NK-92 (cell line): ENCODE data around the gene ACACA.

ENCODE experiments used
- DNase-seq: peaks from one replicate; lab custom pipeline; 2025; ENCODE audit not compliant: unreplicated experiment; lab: John Stamatoyannopoulos, UW

ACACA gene

GRCh38 chr17:37399265-37399803, 7.3 kb downstream of the ACACA start:
- no peak for DNase-seq

GRCh38 chr17:37393352-37393751, 13.3 kb downstream of the ACACA start:
- no peak for DNase-seq

GRCh38 chr17:37392024-37392590, 14.5 kb downstream of the ACACA start:
- no peak for DNase-seq

- no peak for DNase-seq
Measured at GRCh38 chr17:37391146-37391545, 15.5 kb downstream of the ACACA start.

GRCh38 chr17:37389160-37389559, 17.5 kb downstream of the ACACA start:
- DNase-seq: no peak

GRCh38 chr17:37388266-37388665, 18.4 kb downstream of the ACACA start:
- DNase-seq: no peak

GRCh38 chr17:37386462-37386861, 20.2 kb downstream of the ACACA start:
- DNase-seq: no peak

GRCh38 chr17:37385474-37385990, 21.1 kb downstream of the ACACA start:
- DNase-seq: no peak

GRCh38 chr17:37384560-37385149, 22.0 kb downstream of the ACACA start:
- no peak for DNase-seq

GRCh38 chr17:37382056-37382455, 24.6 kb downstream of the ACACA start:
- no peak for DNase-seq

- no peak for DNase-seq
Measured at GRCh38 chr17:37375706-37376105, 30.9 kb downstream of the ACACA start, which contains the start of gene C17orf78. C17orf78 (plus strand) TSS chr17:37375985; CDS start chr17:37376093, 108 bp downstream.

- DNase-seq: no peak
Measured at GRCh38 chr17:37373530-37374159, 33.0 kb downstream of the ACACA start.

GRCh38 chr17:37368577-37368976, 38.1 kb downstream of the ACACA start:
- DNase-seq: no peak

GRCh38 chr17:37365589-37365988, 41.0 kb downstream of the ACACA start:
- DNase-seq: no peak

GRCh38 chr17:37361543-37361942, 45.1 kb downstream of the ACACA start:
- DNase-seq: no peak

GRCh38 chr17:37360632-37361031, 46.0 kb downstream of the ACACA start:
- no peak for DNase-seq

GRCh38 chr17:37359682-37360188, 46.9 kb downstream of the ACACA start:
- DNase-seq: no peak

GRCh38 chr17:37358830-37359681, 47.6 kb downstream of the ACACA start:
- peak; percentile 38 for DNase-seq

- DNase-seq: no peak
Measured at GRCh38 chr17:37358098-37358829, 48.4 kb downstream of the ACACA start.
